Stimulated activated CD4-positive, alpha-beta T cell treated with anti-CD3 and anti-CD28 coated beads, Interleukin-15, amount 100 ng/mL, for 24 hours (primary cell): ENCODE measurements around the gene MACROD1.
"Not testable (repeated sequence)": the region's sequence is repeated elsewhere in the genome, so short reads cannot be mapped to it uniquely, and the experiment has no call there.

Source experiments
- DNase-seq: peaks from one replicate; pipeline ENCODE4 v3.0.0-alpha.2; 2020

Gene MACROD1

DNA sequence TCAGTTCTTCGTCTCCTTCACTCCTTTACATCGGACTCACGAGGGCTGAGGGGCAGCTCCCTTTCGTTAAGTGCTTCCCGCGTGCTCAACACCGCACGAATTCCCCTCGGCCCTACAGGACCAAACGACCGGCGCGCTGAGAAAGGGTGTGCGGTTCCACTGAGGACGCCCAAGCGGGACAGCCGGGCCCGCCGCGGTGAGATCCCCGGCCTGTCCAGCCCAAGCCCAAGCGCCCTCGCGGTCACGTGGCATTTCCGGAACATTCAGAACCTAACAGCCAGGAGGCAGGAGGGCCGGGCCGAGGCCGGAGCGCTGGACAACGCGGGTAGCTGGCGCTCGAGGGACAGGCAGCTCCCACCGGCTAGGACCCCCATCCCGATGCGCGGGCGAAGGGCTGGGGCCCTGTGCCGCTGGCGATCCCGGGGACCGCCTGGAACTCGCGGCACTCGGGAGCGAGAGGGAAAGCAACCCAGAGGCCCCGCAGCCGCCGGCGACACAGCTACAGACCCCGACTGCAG, 19.3 kb upstream of the MACROD1 start:
- no peak for DNase-seq

DNA sequence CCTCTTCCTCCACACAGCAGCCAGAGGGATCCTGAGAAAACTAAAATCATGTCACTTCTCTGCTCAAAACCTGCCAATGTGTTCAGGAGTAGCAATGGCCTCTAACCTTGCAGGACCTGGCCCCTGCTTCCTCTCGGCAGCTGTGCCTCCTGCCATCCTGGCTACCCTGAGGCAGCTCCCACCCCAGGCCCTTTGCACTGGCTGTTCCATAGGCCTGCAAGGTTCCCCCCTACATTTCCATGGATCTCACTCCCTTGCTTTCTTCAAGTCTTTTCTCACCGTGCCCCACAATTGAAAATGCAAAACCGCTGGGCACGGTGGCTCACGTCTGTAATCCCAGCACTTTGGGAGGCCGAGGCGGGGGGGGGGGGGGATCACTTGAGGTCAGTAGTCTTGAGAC, 18.0 kb upstream of the MACROD1 start:
- no peak for DNase-seq

DNA sequence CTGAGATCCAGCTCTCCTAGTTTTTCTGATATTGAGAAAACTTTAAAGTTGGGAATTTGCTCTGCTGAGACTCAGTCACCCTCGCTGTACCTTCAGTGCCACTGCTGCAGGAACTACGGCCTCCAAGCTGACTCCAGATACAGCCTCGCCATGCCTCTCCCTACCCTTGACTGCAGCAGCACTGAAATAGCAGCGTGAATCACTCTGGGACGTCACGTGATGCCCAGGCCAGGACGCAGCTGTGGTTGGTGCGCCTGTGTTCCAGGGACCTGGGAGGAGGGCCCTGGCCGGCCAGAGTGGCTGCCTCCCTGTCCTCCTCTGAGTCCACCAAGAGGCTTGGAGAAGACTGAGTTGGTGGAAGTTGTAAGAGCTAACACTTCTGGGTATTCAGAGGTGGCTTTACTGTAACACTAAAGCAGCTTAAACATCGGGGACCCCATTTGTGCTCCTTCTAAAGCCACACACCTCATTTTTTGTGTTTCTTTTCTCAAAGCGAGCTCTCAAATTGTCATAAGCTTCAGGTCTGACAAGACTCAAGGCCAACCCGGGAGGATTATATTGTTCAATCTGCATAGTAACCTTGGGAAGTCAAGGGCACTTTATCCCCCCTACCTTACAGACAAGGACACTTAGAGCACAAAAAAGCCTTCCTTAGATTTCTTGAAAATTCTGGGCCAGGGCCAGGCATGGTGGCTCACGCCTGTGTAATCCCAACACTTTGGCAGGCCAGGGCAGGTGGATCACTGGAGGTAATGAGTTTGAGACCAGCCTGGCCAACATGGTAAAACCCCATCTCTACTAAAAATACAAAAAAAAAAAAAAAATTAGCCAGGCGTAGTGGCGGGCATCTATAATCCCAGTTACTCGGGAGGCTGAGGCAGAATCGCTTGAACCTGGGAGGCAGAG, 15.8 kb upstream of the MACROD1 start:
- peak; percentile 70 for DNase-seq

- DNase-seq = no peak
Measured at GRCh38 chr11:64180891-64181290, 15.0 kb upstream of the MACROD1 start.

GRCh38 chr11:64178951-64179639, 13.2 kb upstream of the MACROD1 start:
- DNase-seq = no peak

DNA sequence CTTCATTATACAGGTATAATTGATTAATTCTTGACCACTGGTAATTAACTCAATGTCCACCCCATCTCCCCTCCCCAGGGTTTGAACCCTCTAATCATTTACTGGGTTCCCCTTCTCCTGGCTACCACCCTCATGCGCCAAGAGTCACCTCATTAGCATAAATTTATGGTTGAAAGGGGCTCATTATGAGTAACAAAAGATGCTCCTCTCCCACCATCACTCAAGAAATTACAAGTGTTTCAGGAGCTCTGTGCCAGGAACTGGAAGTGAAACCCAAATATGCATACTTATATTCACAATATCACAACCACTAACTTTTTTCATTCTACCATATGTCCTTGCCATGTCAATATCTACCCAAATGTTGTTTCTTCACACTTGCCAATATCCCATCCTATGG, 12.3 kb upstream of the MACROD1 start:
- DNase-seq = no peak

- DNase-seq = no peak
Measured at GRCh38 chr11:64176751-64177150, 10.8 kb upstream of the MACROD1 start.

DNA sequence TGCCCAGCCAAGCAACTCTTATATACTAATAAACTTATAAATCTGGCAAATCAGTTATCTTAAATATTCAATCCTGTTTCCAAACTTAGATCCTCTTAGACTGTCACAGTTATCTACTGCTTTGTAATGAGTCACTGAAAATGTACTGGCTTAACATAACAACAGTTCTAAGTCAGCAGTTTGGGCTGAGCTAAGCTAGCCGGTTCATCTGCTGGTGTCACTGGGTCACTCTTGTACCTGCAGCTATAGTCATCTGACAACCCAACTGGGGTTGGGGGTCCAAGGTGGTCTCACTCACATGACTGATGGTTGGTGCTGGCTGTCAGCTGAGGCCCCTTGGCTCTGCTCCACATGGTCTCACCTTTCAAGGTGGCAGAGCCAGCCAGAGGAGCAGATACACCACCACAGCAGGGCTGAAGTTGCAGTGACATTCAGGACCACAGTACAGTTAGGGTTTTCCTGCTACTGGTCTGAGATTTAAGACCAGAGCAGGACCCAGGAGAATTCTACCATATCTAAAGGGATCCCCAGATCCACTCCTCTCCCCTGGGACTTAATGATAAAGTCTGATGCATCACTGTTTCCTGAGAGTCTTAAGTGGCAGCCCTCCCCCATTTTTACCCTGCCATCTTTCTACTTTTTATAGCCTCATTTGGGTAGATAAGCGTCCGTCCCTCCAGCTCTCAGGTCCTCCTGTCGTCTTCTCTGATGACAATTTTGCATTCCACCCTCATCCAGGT, 7.9 kb upstream of the MACROD1 start:
- DNase-seq = no peak

DNA sequence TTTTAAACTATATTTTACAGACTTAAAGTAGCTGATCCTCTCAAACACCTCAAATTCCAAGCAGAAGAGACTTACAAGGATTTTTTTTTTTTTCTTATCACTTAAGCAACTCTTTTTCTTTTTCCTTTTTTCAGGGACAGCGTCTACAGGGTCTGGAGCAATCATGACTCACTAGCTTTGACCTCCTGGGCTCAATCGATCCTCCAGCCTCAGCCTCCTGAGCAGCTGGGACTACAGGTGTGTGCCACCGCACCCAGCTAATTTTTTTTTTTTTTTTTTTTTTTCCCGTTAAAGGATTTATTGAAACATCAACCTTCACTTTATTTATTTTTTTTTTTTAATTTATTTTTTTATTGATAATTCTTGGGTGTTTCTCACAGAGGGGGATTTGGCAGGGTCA, 4.5 kb upstream of the MACROD1 start:
- DNase-seq = no peak

DNA sequence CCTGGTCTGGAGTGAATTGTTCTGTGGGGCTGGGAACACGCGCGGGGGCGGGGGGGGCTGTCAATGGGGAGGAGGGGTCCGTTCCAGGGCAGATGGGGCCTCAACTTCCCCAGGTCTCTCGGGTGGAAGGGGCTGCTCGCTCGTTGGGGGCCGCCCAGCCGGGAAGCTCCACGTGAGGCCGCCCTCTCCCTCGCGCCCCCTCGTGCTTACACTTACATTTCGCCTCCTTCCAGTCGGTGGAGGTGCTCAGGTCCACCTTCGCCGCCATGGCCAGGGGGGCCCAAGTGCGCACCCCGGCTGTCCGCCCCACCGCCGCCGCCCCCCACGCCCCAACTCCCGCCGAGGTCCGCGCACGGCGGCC, 452 bp downstream of the MACROD1 start:
- peak; percentile 41 for DNase-seq

- DNase-seq = no peak
Measured at GRCh38 chr11:64164392-64165312, 1.3 kb downstream of the MACROD1 start.

DNA sequence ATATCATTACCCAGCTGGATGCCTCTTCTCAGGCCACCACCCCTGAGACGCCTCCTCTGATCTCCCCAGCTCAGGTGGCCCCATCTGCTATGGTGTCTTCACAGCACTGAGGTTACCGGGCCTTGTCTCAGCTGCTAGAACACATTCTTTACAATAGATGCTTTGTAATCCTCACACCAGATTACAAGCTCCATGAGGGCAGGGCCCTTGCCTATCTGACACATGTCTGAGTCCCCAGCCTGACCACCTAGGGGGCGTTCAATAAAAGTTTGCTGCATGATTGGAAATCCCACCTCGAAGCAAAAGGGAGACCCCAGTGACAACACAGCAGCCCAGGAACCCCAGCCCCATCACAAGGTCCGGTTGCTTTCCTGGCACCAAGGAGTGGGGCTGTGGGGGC, 2.0 kb downstream of the MACROD1 start:
- no peak for DNase-seq

DNA sequence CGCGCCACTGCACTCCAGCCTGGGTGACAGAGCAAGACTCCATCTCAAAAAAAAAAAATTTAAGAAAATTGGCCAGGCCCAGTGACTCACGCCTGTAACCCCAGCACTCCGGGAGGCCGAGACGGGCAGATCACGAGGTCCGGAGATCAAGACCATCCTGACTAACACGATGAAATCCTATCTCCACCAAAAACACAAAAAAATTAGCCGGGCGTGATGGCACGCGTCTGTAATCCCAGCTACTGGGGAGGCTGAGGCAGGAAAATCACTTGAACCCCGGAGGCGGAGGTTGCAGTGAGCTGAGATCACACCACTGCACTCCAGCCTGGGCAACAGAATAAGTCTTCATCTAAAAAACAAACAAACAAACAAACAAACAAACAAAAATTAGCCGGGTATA, 3.1 kb downstream of the MACROD1 start:
- not testable (repeated sequence) for DNase-seq

GRCh38 chr11:64161037-64161436, 4.9 kb downstream of the MACROD1 start:
- DNase-seq = no peak

GRCh38 chr11:64157631-64158394, 8.1 kb downstream of the MACROD1 start:
- no peak for DNase-seq

DNA sequence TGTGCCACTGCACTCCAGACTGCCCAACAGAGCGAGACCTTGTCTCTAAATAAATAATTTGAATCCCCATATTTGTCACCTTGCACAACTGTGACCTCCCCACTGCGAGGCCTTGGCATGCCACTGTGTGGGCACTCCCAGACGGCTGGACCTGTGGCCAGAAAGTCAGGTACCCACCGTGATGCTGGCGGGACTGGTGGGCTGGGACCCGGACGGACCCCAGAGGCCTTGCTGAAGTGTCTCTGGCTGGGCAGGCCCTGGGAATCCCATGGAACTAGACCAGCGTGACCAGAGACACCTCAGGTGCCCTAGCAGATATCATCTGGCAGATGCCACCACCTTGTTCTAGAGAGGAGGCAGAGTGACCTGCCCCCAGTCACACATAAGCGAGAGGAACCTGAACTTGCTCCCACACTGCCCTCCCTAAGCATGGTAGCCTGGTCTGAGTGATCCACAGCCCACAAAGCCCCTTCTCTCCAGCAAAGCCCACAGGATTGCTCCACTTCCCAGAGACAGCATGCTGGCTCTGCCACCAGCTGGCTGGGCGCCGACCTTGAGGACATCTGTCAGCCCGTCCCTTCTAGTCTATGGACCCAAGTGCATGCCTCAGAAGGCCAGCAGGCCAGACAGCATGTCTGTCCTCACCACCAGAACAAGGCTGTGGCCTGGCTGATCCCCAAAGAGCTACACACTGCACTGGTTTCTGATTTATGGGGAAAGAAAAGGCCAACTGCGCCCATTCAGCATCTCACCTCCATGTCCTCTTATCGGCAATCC, 9.5 kb downstream of the MACROD1 start:
- no peak for DNase-seq

GRCh38 chr11:64153812-64154211, 12.1 kb downstream of the MACROD1 start:
- no peak for DNase-seq

GRCh38 chr11:64152841-64153691, 12.8 kb downstream of the MACROD1 start:
- peak; percentile 81 for DNase-seq

DNA sequence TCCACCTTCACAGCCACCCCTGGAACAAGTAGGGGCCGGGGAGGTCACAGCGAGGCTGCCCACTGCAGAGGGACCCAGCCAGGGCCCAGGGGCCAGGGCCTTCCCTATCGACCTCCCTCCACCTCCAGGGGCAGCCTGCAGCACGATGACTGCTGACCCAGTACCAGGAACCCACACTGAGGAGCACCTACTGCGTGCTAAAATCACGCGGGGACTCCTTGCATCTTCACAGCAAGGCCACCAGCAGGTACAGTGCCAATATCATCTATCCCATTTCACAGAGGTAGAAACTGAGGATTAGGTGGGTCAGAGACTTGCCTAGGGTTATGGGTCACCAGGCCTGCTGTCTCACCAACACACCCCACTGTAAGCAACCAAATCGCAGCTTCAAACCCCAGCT, 14.6 kb downstream of the MACROD1 start:
- DNase-seq = no peak
